ENCODE data around the gene CDK14. TPM values are rescaled to one million over a fixed set of nuclear protein-coding genes. Genes with fewer than 3 reads are reported as not detected.

Gene CDK14
- total and polyA plus RNA-seq, 10 of the 15 experiments (the other 5 are each of a cell fraction or from before 2014, with no cell fraction given) = 6.5 to 61.3 (median 24.2) TPM

DNA sequence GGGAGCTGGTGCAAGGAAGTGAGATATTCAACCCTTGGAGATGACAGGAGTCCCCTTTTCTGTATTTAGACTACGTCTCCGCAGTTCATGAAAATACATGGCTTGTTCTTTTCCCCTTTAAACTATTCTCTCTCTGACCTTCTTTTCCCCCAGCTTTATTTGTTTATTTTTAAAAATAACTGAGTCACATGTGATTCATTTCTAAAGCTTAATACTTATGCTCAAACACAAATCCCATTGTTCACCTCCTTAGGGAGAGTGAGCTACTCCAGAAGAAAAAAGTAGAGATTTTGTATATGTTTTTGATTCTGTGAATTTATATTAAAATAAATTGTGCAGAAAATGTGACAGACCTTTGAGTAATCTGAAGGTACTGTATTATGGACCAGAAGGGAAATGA is 632.2 kb downstream of the CDK14 start:
- intact Hi-C loops (cut with micrococcal nuclease; ENCODE audit: unreplicated experiment) = no loop called here

More for the DNA sequence above, 632.2 kb downstream of the CDK14 start:
- Histone ChIP-seq H4K20me1 (ENCODE audit: control insufficient read depth, insufficient read depth) (no peaks in the 10 kb centered on the region), H3K9ac (ENCODE audit: control insufficient read depth, insufficient read depth, low read length) (no peak overlapping the region), H3K36me3 (ENCODE audit: control insufficient read depth in 2 of 2, insufficient read depth in 2 of 2, low read length in 1 of 2) (no peaks in the 10 kb centered on the region), H3K4me3 (no peak overlapping the region), H3K4me1 (ENCODE audit: control insufficient read depth, insufficient read depth, low read length) (no peaks in the 10 kb centered on the region), H3K27ac (ENCODE audit: control insufficient read depth, insufficient read depth) (no peak overlapping the region), H3K4me2 (ENCODE audit: control insufficient read depth, insufficient read depth) (no peak overlapping the region), H2AFZ (ENCODE audit: control insufficient read depth, low read depth, low read length) (no peak overlapping the region), H3K27me3 (replicated peaks in 1 of 2; ENCODE audit: control insufficient read depth in 2 of 2, insufficient read depth in 2 of 2, low read length in 1 of 2) (no peaks in the 10 kb centered on the region), H3K9me3 (replicated peaks; ENCODE audit: control insufficient read depth, insufficient read depth, low read length) (no peaks in the 10 kb centered on the region), H3K79me2 (ENCODE audit: control insufficient read depth, insufficient read depth, low read length) (no peaks in the 10 kb centered on the region)
- BruUV-seq (replicated peaks) = no TSS peak
- ChIA-PET CTCF (interaction anchor here (1.0 kb wide), 1 partner anchor 14 kb away, joined by 3 read pairs; no protein-coding TSS in a partner anchor), POLR2A (no interaction called here), RAD21 (ENCODE audit: unreplicated experiment) (no interaction called here), SMC1A (ENCODE audit: uncharacterized antibody, unreplicated experiment) (interaction anchor here (1.4 kb wide), 1 partner anchor 12 kb away, joined by 5 read pairs; no protein-coding TSS in a partner anchor)
- ATAC-seq (no peak), FAIRE-seq (no peak), DNase-seq (ENCODE audit: low read depth, low spot score) (no peak)
- in situ Hi-C loops (cut with MboI) = no loop called here
- 92% methylated on average over 2 of the region's 2 CpGs for WGBS (ENCODE audit: insufficient coverage, insufficient replicate concordance, low lambda C conversion rate, missing lambda C conversion rate)
- TF ChIP-seq CREB1 (IDR thresholded peaks at IDR 0.05; ENCODE audit: low read depth) = no peak
- TF ChIP-seq MYC (IDR thresholded peaks at IDR 0.05; ENCODE audit: insufficient read depth, insufficient read length, insufficient replicate concordance, low read length, severe bottlenecking) = no peak
- TF ChIP-seq CBX3 (IDR thresholded peaks at IDR 0.05; ENCODE audit: borderline replicate concordance, low read depth) = no peak
- TF ChIP-seq CHD4 (IDR thresholded peaks at IDR 0.05) = no peak
- TF ChIP-seq, protein P1, sequence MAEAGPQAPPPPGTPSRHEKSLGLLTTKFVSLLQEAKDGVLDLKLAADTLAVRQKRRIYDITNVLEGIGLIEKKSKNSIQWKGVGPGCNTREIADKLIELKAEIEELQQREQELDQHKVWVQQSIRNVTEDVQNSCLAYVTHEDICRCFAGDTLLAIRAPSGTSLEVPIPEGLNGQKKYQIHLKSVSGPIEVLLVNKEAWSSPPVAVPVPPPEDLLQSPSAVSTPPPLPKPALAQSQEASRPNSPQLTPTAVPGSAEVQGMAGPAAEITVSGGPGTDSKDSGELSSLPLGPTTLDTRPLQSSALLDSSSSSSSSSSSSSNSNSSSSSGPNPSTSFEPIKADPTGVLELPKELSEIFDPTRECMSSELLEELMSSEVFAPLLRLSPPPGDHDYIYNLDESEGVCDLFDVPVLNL (IDR thresholded peaks at IDR 0.05; ENCODE audit: low read depth, low read length) = no peak
- TF ChIP-seq MTA2 (IDR thresholded peaks at IDR 0.05; ENCODE audit: low read depth) = no peak
- no peak for TF ChIP-seq SIX5 (IDR thresholded peaks at IDR 0.05; ENCODE audit: low read depth, low read length, severe bottlenecking)
- no peak for TF ChIP-seq EED (IDR thresholded peaks at IDR 0.05; ENCODE audit: low read depth)
- TF ChIP-seq, protein P2, sequence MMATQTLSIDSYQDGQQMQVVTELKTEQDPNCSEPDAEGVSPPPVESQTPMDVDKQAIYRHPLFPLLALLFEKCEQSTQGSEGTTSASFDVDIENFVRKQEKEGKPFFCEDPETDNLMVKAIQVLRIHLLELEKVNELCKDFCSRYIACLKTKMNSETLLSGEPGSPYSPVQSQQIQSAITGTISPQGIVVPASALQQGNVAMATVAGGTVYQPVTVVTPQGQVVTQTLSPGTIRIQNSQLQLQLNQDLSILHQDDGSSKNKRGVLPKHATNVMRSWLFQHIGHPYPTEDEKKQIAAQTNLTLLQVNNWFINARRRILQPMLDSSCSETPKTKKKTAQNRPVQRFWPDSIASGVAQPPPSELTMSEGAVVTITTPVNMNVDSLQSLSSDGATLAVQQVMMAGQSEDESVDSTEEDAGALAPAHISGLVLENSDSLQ (IDR thresholded peaks at IDR 0.05) = no peak

All from GM12878 (cell line).